Large intestine (tissue), 12 donors: ENCODE data around the gene NBPF19. TPM values are rescaled to one million over a fixed set of nuclear protein-coding genes. Genes with fewer than 3 reads are reported as not detected.
"Not testable (repeated sequence)": the region's sequence is repeated elsewhere in the genome, so short reads cannot be mapped to it uniquely, and the experiment has no call there.

Experiments
- DNase-seq, 2 donors: peaks; one replicate each; pipeline versions ENCODE4 v3.0.0 to v3.0.0-alpha.2; 2013
- H3K27ac ChIP-seq: one replicate; pipeline ENCODE4 v1.5.1; 2013; ENCODE audit warnings: low read length
- H3K27me3 ChIP-seq: 2 replicates; pipeline ENCODE4 v1.6.1; 2013; ENCODE audit warnings: low read length; ENCODE audit not compliant: control insufficient read depth, insufficient read depth
- H3K36me3 ChIP-seq: 2 replicates; pipeline ENCODE4 v1.6.1; 2013; ENCODE audit warnings: low read length; ENCODE audit not compliant: control insufficient read depth, insufficient read depth
- H3K4me1 ChIP-seq: one replicate; pipeline ENCODE4 v1.6.1; 2013; ENCODE audit warnings: low read length; ENCODE audit not compliant: control insufficient read depth, insufficient read depth
- H3K4me3 ChIP-seq: one replicate; pipeline ENCODE4 v1.5.1; 2013; ENCODE audit warnings: low read length
- H3K9me3 ChIP-seq: one replicate; pipeline ENCODE4 v1.6.1; 2013; ENCODE audit warnings: mild to moderate bottlenecking, low read depth, low read length, moderate library complexity; ENCODE audit not compliant: control insufficient read depth
- WGBS: methylation state at CpG from one replicate; pipeline ENCODE4 v1.1.5; 2013; ENCODE audit warnings: low lambda C conversion rate; ENCODE audit not compliant: insufficient coverage; 5-methylcytosine and 5-hydroxymethylcytosine counted together
- long read RNA-seq, 11 donors: transcript quantifications; one replicate each; lab custom pipeline, GENCODE V29; 2026
- polyA plus RNA-seq: library from polyadenylated mRNA; unstranded; fragments of 120-200 nt; gene quantifications from one replicate; pipeline ENCODE4 v1.2.1, GENCODE V29; 2013

The NBPF19 gene
- 7.8 TPM for polyA plus RNA-seq
- long read RNA-seq, donor 1: 0 reads
- long read RNA-seq, donor 2, partial matches to known transcripts: 5 of 5 reads
- long read RNA-seq, donor 2, other reads (novel, unspliced or antisense): 0 of 5 reads
- long read RNA-seq, donor 3: 0 reads
- long read RNA-seq, donor 4: 0 reads
- long read RNA-seq, donor 5: 0 reads
- long read RNA-seq, donor 6: 0 reads
- long read RNA-seq, donor 7: 0 reads
- long read RNA-seq, donor 8: 0 reads
- long read RNA-seq, donor 9: 0 reads
- long read RNA-seq, donor 10: 0 reads
- long read RNA-seq, donor 11: 0 reads

- DNase-seq, H3K9me3 ChIP-seq, H3K27me3 ChIP-seq, H3K4me1 ChIP-seq, H3K36me3 ChIP-seq, H3K4me3 ChIP-seq, H3K27ac ChIP-seq: not testable (repeated sequence)
- no CpG with 5 or more reads among the region's 2 CpGs for WGBS
Measured at GRCh38 chr1:149474745-149475144, at the start of gene NBPF19. Gene NBPF19 (plus strand): TSS chr1:149475045. CDS start chr1:149475933, 888 bp downstream.

- not testable (repeated sequence) for H3K4me3 ChIP-seq, H3K4me1 ChIP-seq, H3K9me3 ChIP-seq, H3K36me3 ChIP-seq, H3K27ac ChIP-seq, H3K27me3 ChIP-seq
- WGBS: no CpG with 5 or more reads among the region's 3 CpGs
- peak in 1 of 2 donors; percentile 14 for DNase-seq
Measured at GRCh38 chr1:149428317-149428716, 46.5 kb upstream of the NBPF19 start.

GRCh38 chr1:149445451-149445850 lies 29.4 kb upstream of the NBPF19 start:
- not testable (repeated sequence) for H3K27ac ChIP-seq, H3K9me3 ChIP-seq, H3K4me3 ChIP-seq, H3K36me3 ChIP-seq, H3K27me3 ChIP-seq, H3K4me1 ChIP-seq
- peak; percentile 1 to 15 for DNase-seq
- WGBS: no CpG with 5 or more reads among the region's 6 CpGs

GRCh38 chr1:149452196-149452595 lies 22.6 kb upstream of the NBPF19 start:
- not testable (repeated sequence) for DNase-seq, H3K4me1 ChIP-seq, H3K9me3 ChIP-seq, H3K4me3 ChIP-seq, H3K27ac ChIP-seq, H3K27me3 ChIP-seq, H3K36me3 ChIP-seq
- no CpG with 5 or more reads among the region's 2 CpGs for WGBS

GRCh38 chr1:149452652-149453051 lies 22.2 kb upstream of the NBPF19 start:
- WGBS: no CpG with 5 or more reads among the region's 1 CpG
- H3K27me3 ChIP-seq, H3K4me1 ChIP-seq, H3K4me3 ChIP-seq, H3K27ac ChIP-seq, H3K36me3 ChIP-seq, DNase-seq, H3K9me3 ChIP-seq: not testable (repeated sequence)

GRCh38 chr1:149558350-149558825 lies 83.5 kb downstream of the NBPF19 start:
- DNase-seq: peak; percentile 35 to 74
- H3K4me1 ChIP-seq, H3K36me3 ChIP-seq, H3K27me3 ChIP-seq, H3K9me3 ChIP-seq: not testable (repeated sequence)
- no CpG with 5 or more reads among the region's 36 CpGs for WGBS
- H3K4me3 ChIP-seq: peak overlapping the region; percentile 35
- H3K27ac ChIP-seq: peak overlapping the region; percentile 6

GRCh38 chr1:149561806-149562205 lies 87.0 kb downstream of the NBPF19 start:
- no CpG with 5 or more reads among the region's 23 CpGs for WGBS
- not testable (repeated sequence) for H3K4me3 ChIP-seq, H3K27me3 ChIP-seq, H3K36me3 ChIP-seq, H3K27ac ChIP-seq, H3K4me1 ChIP-seq, H3K9me3 ChIP-seq, DNase-seq

- H3K27me3 ChIP-seq, H3K4me3 ChIP-seq, H3K36me3 ChIP-seq, DNase-seq, H3K4me1 ChIP-seq, H3K9me3 ChIP-seq, H3K27ac ChIP-seq: not testable (repeated sequence)
- no CpG with 5 or more reads among the region's 4 CpGs for WGBS
Measured at GRCh38 chr1:149565485-149565884, 90.6 kb downstream of the NBPF19 start.

GRCh38 chr1:149572763-149573162 lies 97.9 kb downstream of the NBPF19 start:
- H3K9me3 ChIP-seq, H3K4me3 ChIP-seq, H3K36me3 ChIP-seq, H3K4me1 ChIP-seq, H3K27me3 ChIP-seq, DNase-seq, H3K27ac ChIP-seq: not testable (repeated sequence)

- not testable (repeated sequence) for H3K36me3 ChIP-seq, H3K4me1 ChIP-seq, H3K9me3 ChIP-seq, H3K27ac ChIP-seq, H3K4me3 ChIP-seq, H3K27me3 ChIP-seq
- no CpG with 5 or more reads among the region's 2 CpGs for WGBS
- peak; percentile 0 to 9 for DNase-seq
Measured at GRCh38 chr1:149585592-149585991, 110.7 kb downstream of the NBPF19 start.
